Measurements from ENCODE around the gene EYA2.

The EYA2 gene

GRCh38 chr20:47139934-47140535 lies 245.4 kb downstream of the EYA2 start:
- DNase-seq (ENCODE audit: low read depth in 2 of 2) = no peak
- no peak overlapping the region for H3K4me3 ChIP-seq (replicated peaks in 1 of 2; ENCODE audit: low read depth in 2 of 2, low read length in 2 of 2)
- TF ChIP-seq CTCF (IDR thresholded peaks at IDR 0.05; ENCODE audit: low read depth, low read length) = no peak

- no peak for TF ChIP-seq CTCF (IDR thresholded peaks at IDR 0.05; ENCODE audit: low read depth, low read length)
- DNase-seq (ENCODE audit: low read depth in 2 of 2) = no peak
- H3K4me3 ChIP-seq (replicated peaks in 1 of 2; ENCODE audit: low read depth in 2 of 2, low read length in 2 of 2) = no peak overlapping the region
Measured at GRCh38 chr20:47141350-47141921, 246.8 kb downstream of the EYA2 start.

- no peak for TF ChIP-seq CTCF (IDR thresholded peaks at IDR 0.05; ENCODE audit: low read depth, low read length)
Measured at GRCh38 chr20:47141941-47142773, 247.5 kb downstream of the EYA2 start.

GRCh38 chr20:47142774-47143170 lies 248.1 kb downstream of the EYA2 start:
- DNase-seq (ENCODE audit: low read depth in 2 of 2) = no peak
- H3K4me3 ChIP-seq (replicated peaks in 1 of 2; ENCODE audit: low read depth in 2 of 2, low read length in 2 of 2) = peak overlapping the region in 1 of 2 donors; percentile 21
- no peak for TF ChIP-seq CTCF (IDR thresholded peaks at IDR 0.05; ENCODE audit: low read depth, low read length)

More at GRCh38 chr20:47141941-47142773, 247.5 kb downstream of the EYA2 start:
- peak; percentile 14 to 87 for DNase-seq (ENCODE audit: low read depth in 2 of 2)
- H3K4me3 ChIP-seq (replicated peaks in 1 of 2; ENCODE audit: low read depth in 2 of 2, low read length in 2 of 2) = no peak overlapping the region

GRCh38 chr20:47143657-47144056 lies 249.0 kb downstream of the EYA2 start:
- TF ChIP-seq CTCF (IDR thresholded peaks at IDR 0.05; ENCODE audit: low read depth, low read length) = no peak
- no peak overlapping the region for H3K4me3 ChIP-seq (replicated peaks in 1 of 2; ENCODE audit: low read depth in 2 of 2, low read length in 2 of 2)
- DNase-seq (ENCODE audit: low read depth in 2 of 2) = no peak

GRCh38 chr20:47144463-47144862 lies 249.8 kb downstream of the EYA2 start:
- no peak overlapping the region for H3K4me3 ChIP-seq (replicated peaks in 1 of 2; ENCODE audit: low read depth in 2 of 2, low read length in 2 of 2)
- no peak for TF ChIP-seq CTCF (IDR thresholded peaks at IDR 0.05; ENCODE audit: low read depth, low read length)
- DNase-seq (ENCODE audit: low read depth in 2 of 2) = no peak
